ENCODE measurements around the gene SPTBN4. TPM values are rescaled to one million over a fixed set of nuclear protein-coding genes. Genes with fewer than 3 reads are reported as not detected.
"Not testable (repeated sequence)": the region's sequence is repeated elsewhere in the genome, so short reads cannot be mapped to it uniquely, and the experiment has no call there.

SPTBN4 gene
- total and polyA plus RNA-seq, 2 of the 4 experiments (the other 2 are of a cell fraction), result 0.72 to 0.91 TPM

GRCh38 chr19:40425450-40426287 is 41.1 kb upstream of the SPTBN4 start, which contains the start of gene SERTAD1 (continued):
- peak; percentile 80 for TF ChIP-seq RCOR1 (IDR thresholded peaks at IDR 0.05; ENCODE audit: insufficient replicate concordance, low read length)
- TF ChIP-seq, protein P1, sequence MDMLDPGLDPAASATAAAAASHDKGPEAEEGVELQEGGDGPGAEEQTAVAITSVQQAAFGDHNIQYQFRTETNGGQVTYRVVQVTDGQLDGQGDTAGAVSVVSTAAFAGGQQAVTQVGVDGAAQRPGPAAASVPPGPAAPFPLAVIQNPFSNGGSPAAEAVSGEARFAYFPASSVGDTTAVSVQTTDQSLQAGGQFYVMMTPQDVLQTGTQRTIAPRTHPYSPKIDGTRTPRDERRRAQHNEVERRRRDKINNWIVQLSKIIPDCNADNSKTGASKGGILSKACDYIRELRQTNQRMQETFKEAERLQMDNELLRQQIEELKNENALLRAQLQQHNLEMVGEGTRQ (IDR thresholded peaks at IDR 0.05; ENCODE audit: low read depth, low read length), result no peak

DNA sequence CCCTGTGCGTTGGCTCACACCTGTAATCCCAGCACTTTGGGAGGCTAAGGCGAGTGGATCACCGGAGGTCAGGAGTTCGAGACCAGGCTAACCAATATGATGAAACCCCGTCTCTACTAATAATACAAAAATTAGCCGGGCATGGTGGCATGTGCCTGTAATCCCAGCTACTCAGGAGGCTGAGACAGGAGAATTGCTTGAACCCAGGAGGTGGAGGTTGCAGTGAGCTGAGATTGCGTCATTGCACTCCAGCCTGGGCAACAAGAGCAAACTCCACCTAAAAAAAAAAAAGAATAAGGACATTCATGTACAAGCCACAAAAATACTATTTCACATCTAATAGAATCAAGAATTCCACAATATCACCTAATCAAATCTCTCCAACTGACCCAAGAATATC is 38.6 kb upstream of the SPTBN4 start:
- DNase-seq; H4K8ac ChIP-seq (ENCODE audit: low read depth in 2 of 2, low read length in 2 of 2); H3K9me3 ChIP-seq (ENCODE audit: control insufficient read depth, insufficient read depth, low read length); H3K4me2 ChIP-seq (ENCODE audit: low read depth, low read length); H2AK9ac ChIP-seq (replicated peaks; ENCODE audit: low read depth, low read length, poor library complexity); H4K5ac ChIP-seq (ENCODE audit: low read depth, low read length); H2BK15ac ChIP-seq (ENCODE audit: low read depth, low read length); H3K14ac ChIP-seq (replicated peaks; ENCODE audit: low read depth, low read length); H3K4ac ChIP-seq (ENCODE audit: low read depth, low read length); H2BK20ac ChIP-seq (ENCODE audit: low read depth, low read length); BruUV-seq (replicated peaks); H3K27me3 ChIP-seq (ENCODE audit: control insufficient read depth, insufficient read depth, low read length); H3K56ac ChIP-seq (ENCODE audit: extremely low read depth, insufficient read depth, low read length); H2AK5ac ChIP-seq (ENCODE audit: low read depth, low read length); POLR2A ChIA-PET (ENCODE audit: unreplicated experiment); ATAC-seq (ENCODE audit: low read depth); in situ Hi-C loops (cut with MboI; ENCODE audit: low sequenced_read_pairs); H3K9ac ChIP-seq (ENCODE audit: low read depth, low read length); H4K91ac ChIP-seq (ENCODE audit: insufficient read depth, low read depth, low read length); H3K23ac ChIP-seq (ENCODE audit: low read depth, low read length); dilution Hi-C loops (cut with HindIII; ENCODE audit: low sequenced_read_pairs, unreplicated experiment); H2AFZ ChIP-seq (replicated peaks; ENCODE audit: low read length, poor library complexity); H3K18ac ChIP-seq (ENCODE audit: low read depth, low read length); H3K4me1 ChIP-seq (ENCODE audit: control insufficient read depth, insufficient read depth, low read length); H2BK120ac ChIP-seq (ENCODE audit: low read depth, low read length); H3K9me1 ChIP-seq (ENCODE audit: insufficient read depth, low read length); H3K36me3 ChIP-seq (ENCODE audit: control insufficient read depth, insufficient read depth, low read length); H3K4me3 ChIP-seq (ENCODE audit: insufficient read depth, low read depth, low read length); H3K27ac ChIP-seq (ENCODE audit: insufficient read depth, low read length); H2BK5ac ChIP-seq (ENCODE audit: low read depth, low read length, poor library complexity, severe bottlenecking): not testable (repeated sequence)
- Histone ChIP-seq H3K79me1 (ENCODE audit: low read depth in 1 of 2, low read length in 2 of 2) (peaks cover 12 to 17% of the 10 kb centered on the region in 2 experiments; a peak in 3 of 4 replicates), H4K20me1 (ENCODE audit: insufficient read depth, low read length) (peaks cover 10% of the 10 kb centered on the region)
- CTCF ChIA-PET, result interaction anchor here (0.6 kb wide), 1 partner anchor 26 kb away, joined by 3 read pairs; no protein-coding TSS in a partner anchor
- WGBS, 2 experiments (ENCODE audit: extremely low coverage in 2 of 2, insufficient read length in 1 of 2), result 80% methylated on average over 1 of the region's 7 CpGs; no CpG with 5 or more reads in 1 of the 2 experiments
- intact Hi-C loops (cut with micrococcal nuclease), result loop anchor here (10.0 kb wide), 1 partner anchor 123 kb away; no protein-coding TSS in a partner anchor

DNA sequence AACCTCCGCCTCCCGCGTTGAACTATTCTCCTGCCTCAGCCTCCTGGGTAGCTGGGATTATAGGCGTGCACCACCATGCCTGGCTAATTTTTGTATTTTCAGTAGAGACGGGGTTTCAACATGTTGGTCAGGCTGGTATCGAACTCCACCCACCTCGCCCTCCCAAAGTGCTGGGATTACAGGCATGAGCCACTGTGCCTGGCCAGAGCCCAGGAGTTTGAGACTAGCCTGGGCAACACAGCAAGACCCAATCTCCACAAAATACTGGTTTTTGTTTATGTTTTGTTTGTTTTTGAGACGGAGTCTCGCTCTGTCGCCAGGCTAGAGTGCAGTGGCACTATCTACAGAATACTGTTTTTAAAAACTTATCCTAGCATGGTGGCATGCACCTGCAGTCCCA is 36.6 kb upstream of the SPTBN4 start:
- H2AFZ ChIP-seq (replicated peaks; ENCODE audit: low read length, poor library complexity); H3K79me1 ChIP-seq (ENCODE audit: low read depth in 1 of 2, low read length in 2 of 2); H3K14ac ChIP-seq (replicated peaks; ENCODE audit: low read depth, low read length); dilution Hi-C loops (cut with HindIII; ENCODE audit: low sequenced_read_pairs, unreplicated experiment); H2AK9ac ChIP-seq (replicated peaks; ENCODE audit: low read depth, low read length, poor library complexity); H3K23ac ChIP-seq (ENCODE audit: low read depth, low read length); H3K27me3 ChIP-seq (ENCODE audit: control insufficient read depth, insufficient read depth, low read length); POLR2A ChIA-PET (ENCODE audit: unreplicated experiment); H3K18ac ChIP-seq (ENCODE audit: low read depth, low read length); intact Hi-C loops (cut with micrococcal nuclease); H3K9me1 ChIP-seq (ENCODE audit: insufficient read depth, low read length); H4K91ac ChIP-seq (ENCODE audit: insufficient read depth, low read depth, low read length); H3K9ac ChIP-seq (ENCODE audit: low read depth, low read length); H2AK5ac ChIP-seq (ENCODE audit: low read depth, low read length); BruUV-seq (replicated peaks); H3K4me3 ChIP-seq (ENCODE audit: insufficient read depth, low read depth, low read length); H3K4ac ChIP-seq (ENCODE audit: low read depth, low read length); H3K36me3 ChIP-seq (ENCODE audit: control insufficient read depth, insufficient read depth, low read length); H4K20me1 ChIP-seq (ENCODE audit: insufficient read depth, low read length); H3K27ac ChIP-seq (ENCODE audit: insufficient read depth, low read length); H2BK5ac ChIP-seq (ENCODE audit: low read depth, low read length, poor library complexity, severe bottlenecking); H4K5ac ChIP-seq (ENCODE audit: low read depth, low read length); H3K9me3 ChIP-seq (ENCODE audit: control insufficient read depth, insufficient read depth, low read length); ATAC-seq (ENCODE audit: low read depth); H3K56ac ChIP-seq (ENCODE audit: extremely low read depth, insufficient read depth, low read length); H2BK120ac ChIP-seq (ENCODE audit: low read depth, low read length); H3K4me2 ChIP-seq (ENCODE audit: low read depth, low read length); H2BK15ac ChIP-seq (ENCODE audit: low read depth, low read length); H4K8ac ChIP-seq (ENCODE audit: low read depth in 2 of 2, low read length in 2 of 2); in situ Hi-C loops (cut with MboI; ENCODE audit: low sequenced_read_pairs); H2BK20ac ChIP-seq (ENCODE audit: low read depth, low read length); DNase-seq: not testable (repeated sequence)
- no CpG with 5 or more reads among the region's 10 CpGs for WGBS, 2 experiments (ENCODE audit: extremely low coverage in 2 of 2, insufficient read length in 1 of 2)
- CTCF ChIA-PET, result interaction anchor here (0.6 kb wide), 2 partner anchors 185 to 191 kb away, joined by 3 read pairs; no protein-coding TSS in a partner anchor
- H3K4me1 ChIP-seq (ENCODE audit: control insufficient read depth, insufficient read depth, low read length), result peaks cover 11% of the 10 kb centered on the region
